Thoracic aorta (tissue), 2 donors: ENCODE results near the gene STRIT1. TPM values are rescaled to one million over a fixed set of nuclear protein-coding genes. Genes with fewer than 3 reads are reported as not detected.

Experiments
- ATAC-seq: fragments of 150-250 bp; one replicate; pipeline ENCODE4 v1.8.0; 2017; ENCODE audit warnings: low read depth; ENCODE audit not compliant: insufficient number of reproducible peaks, low FRiP score
- DNase-seq: peaks from one replicate; pipeline ENCODE4 v3.0.0-alpha.2; 2020; ENCODE audit warnings: low spot score
- H3K27ac ChIP-seq, 2 donors: fragments of 200-600 bp; sonication (generic); 1 replicate in 1 of 2; 2 replicates in 1 of 2; pipeline ENCODE4 v1.5.1; 2016; ENCODE audit warnings: mild to moderate bottlenecking in 2 of 2, moderate library complexity in 2 of 2
- H3K27me3 ChIP-seq: fragments of 200-600 bp; sonication (generic); replicated peaks from 2 replicates; pipeline ENCODE4 v1.6.0; 2016; ENCODE audit warnings: mild to moderate bottlenecking; ENCODE audit not compliant: insufficient read depth
- H3K36me3 ChIP-seq: fragments of 200-600 bp; sonication (generic); one replicate; pipeline ENCODE4 v1.5.1; 2016
- H3K4me1 ChIP-seq, 2 donors: fragments of 200-600 bp; sonication (generic); 1 replicate in 1 of 2; 2 replicates in 1 of 2; pipeline versions ENCODE4 v1.5.1 to v1.6.0; 2016; ENCODE audit warnings: low read depth in 2 of 2, mild to moderate bottlenecking in 1 of 2; ENCODE audit not compliant: control insufficient read depth in 1 of 2
- H3K4me3 ChIP-seq: fragments of 200-600 bp; sonication (generic); 2 replicates; pipeline ENCODE4 v1.5.1; 2016; ENCODE audit warnings: mild to moderate bottlenecking
- H3K9me3 ChIP-seq: fragments of 200-600 bp; sonication (generic); 2 replicates; pipeline ENCODE4 v1.5.1; 2016
- CTCF ChIP-seq: fragments of 200-600 bp; sonication (generic); IDR thresholded peaks from one replicate; pipeline ENCODE4 v1.5.1; 2019; ENCODE audit warnings: antibody characterized with exemption
- total RNA-seq, 2 donors: library from RNA; depleted of rRNA; stranded (reverse); fragments of >200 nt; gene quantifications; one replicate each; pipeline versions ENCODE4 v1.1.0 to v1.2.3, GENCODE V29; 2016

STRIT1 gene
- not detected for total RNA-seq

DNA sequence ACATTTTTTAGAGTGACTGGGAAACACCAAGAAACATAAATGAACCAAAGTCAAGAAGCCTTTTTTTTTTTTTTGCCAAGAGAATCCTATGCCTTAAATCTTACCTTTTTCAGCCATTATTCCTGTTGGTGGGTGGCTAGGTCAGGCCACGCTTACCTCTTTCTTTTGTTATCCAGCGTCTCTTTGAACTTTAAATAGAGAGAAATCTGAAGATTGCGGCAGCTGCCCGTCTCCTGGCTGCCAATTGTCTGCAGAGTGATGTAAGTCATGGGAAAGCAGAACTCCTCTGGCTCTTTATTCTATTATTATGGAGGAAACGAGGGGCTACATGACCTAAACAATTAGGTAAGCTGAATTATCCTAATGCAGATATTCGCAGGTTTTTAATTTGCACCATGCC lies at the start of gene STRIT1:
Gene STRIT1, minus strand, starts transcription at position 168 of the 400 bp plus-strand sequence.
- Histone ChIP-seq H3K27me3 (no peaks in the 10 kb centered on the region), H3K4me1 (no peaks in the 10 kb centered on the region), H3K9me3 (no peaks in the 10 kb centered on the region), H3K4me3 (no peak within 1 kb of the TSS), H3K27ac (no peak within 1 kb of the TSS), H3K36me3 (no peaks in the 10 kb centered on the region)
- TF ChIP-seq CTCF: no peak
- DNase-seq (no peak), ATAC-seq (no peak)

- Histone ChIP-seq H3K36me3 (no peaks in the 10 kb centered on the region), H3K4me3 (no peak overlapping the region), H3K27me3 (no peaks in the 10 kb centered on the region), H3K9me3 (no peaks in the 10 kb centered on the region), H3K27ac (no peak overlapping the region), H3K4me1 (no peaks in the 10 kb centered on the region)
- DNase-seq (no peak), ATAC-seq (no peak)
- TF ChIP-seq CTCF: no peak
These were observed 48.9 kb upstream of the STRIT1 start for GRCh38 chr3:155342344-155342743.

DNA sequence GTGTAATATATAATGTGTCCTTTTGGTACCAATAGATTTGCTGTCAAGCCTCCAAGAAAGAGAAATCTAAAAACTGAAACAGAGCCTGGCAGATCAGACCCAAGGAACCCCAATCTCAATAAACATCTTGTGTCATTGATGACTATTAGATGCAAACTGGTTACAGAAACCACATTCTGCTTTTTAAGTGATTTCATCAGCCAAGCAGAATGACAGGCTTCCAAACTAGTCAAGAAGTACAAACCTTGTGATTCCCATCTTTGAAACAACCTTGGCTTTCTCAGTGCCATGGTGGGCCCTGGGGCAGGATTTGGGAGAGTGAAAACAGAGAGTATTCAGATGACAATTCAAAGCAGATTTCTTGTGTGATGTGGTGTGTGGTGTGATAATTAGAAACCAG lies 45.6 kb upstream of the STRIT1 start:
- ATAC-seq: no peak
- Histone ChIP-seq H3K27ac (no peak overlapping the region), H3K9me3 (no peaks in the 10 kb centered on the region), H3K4me1 (no peaks in the 10 kb centered on the region), H3K4me3 (no peak overlapping the region), H3K36me3 (no peaks in the 10 kb centered on the region), H3K27me3 (no peaks in the 10 kb centered on the region)
- no peak for DNase-seq
- no peak for TF ChIP-seq CTCF

DNA sequence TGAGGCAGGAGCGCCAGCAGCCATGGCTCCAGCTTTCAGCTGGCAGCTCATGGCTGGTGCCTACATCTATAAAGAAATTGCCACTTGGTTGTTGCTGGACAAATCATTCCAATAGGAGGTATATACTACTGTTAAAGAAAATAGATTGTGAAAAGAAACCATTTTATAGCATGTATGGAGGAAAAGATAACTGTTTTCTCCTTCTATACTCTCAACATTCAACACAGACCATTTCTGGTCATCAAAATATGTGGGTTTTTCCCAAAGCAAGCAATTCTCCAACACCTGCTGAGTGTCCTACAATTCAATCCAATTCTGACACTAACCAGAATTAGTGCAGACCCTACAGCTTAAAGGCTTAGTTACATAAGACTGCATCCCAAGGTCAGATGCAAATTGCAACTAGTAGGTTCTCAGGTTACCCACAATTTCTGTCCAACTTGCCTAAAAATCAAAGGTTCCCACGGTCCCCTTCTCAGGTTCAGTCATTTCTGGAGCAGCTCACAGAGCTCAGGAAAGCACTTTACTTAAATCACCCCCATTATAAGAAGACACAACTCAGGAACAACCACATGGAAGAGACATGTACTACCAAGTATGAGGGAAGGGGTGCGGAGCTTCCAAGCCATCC lies 42.4 kb upstream of the STRIT1 start:
- Histone ChIP-seq H3K27ac (no peak overlapping the region), H3K36me3 (no peaks in the 10 kb centered on the region), H3K27me3 (no peaks in the 10 kb centered on the region), H3K4me3 (no peak overlapping the region), H3K9me3 (no peaks in the 10 kb centered on the region), H3K4me1 (no peaks in the 10 kb centered on the region)
- no peak for TF ChIP-seq CTCF
- ATAC-seq (no peak), DNase-seq (no peak)

- Histone ChIP-seq H3K4me1 (no peaks in the 10 kb centered on the region), H3K27me3 (no peaks in the 10 kb centered on the region), H3K4me3 (no peak overlapping the region), H3K9me3 (no peaks in the 10 kb centered on the region), H3K36me3 (no peaks in the 10 kb centered on the region), H3K27ac (no peak overlapping the region)
- no peak for TF ChIP-seq CTCF
- DNase-seq: no peak
- ATAC-seq: no peak
These were observed 41.6 kb upstream of the STRIT1 start for GRCh38 chr3:155334914-155335723.
